ENCODE measurements around the gene METTL3.
A peak's percentile ranks its signal among the peaks of the same experiment; 100 is the strongest.

METTL3 gene

DNA sequence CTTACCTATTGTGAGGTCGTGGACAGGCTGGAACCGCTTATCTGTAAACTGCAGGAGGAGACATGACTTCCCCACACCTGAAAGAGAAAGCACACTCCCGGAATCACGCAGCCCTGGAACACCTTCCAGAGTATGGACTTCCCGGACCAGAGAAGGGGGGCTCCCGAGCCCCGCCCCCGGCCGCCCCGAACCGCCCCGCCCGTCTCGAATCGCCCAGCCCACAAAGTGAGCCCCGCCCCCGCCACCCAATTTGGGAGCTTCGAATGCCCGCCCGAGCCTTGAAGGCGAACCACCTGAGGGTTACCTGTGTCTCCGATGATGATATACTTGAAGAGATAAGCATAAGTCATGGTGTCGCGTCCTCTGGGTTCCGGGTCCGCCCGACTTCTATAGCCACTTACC is 34.6 kb downstream of the METTL3 start:
- DNase-seq (ENCODE audit: low spot score): no peak

DNA sequence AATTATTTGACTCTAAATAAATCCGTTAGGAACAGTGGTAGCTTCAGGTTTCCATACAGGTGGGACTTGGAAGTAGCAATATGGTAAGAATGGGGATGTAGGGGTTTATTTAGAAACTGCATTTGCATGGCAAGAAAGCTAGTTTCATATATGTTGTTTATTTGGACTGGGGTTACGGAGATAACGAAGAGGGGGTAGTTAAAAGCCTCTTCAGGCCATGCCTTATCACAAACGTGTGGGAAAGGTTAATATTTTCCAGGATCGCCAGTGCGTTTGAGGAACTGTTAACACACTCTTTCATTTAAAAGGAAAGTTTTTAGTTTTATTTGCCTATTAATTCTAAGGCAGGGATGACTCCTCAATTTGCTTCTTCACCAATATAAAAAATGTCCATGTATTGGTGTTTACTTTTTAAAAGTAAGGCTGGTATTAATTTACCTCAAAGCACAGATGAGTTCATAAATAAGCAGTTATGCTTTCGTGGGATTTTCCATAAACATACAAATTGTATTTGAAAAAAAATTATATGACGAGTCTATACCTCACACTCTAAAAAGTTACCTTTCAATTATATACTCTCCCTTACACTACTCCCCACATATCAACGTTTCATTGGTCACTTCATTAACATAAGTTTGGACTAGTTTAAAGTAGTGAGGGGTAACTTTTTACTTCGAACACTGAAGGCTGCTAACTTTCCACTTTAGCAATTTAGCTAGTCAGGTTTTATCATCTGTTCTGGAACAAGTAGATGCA is 35.2 kb downstream of the METTL3 start:
- DNase-seq (ENCODE audit: low spot score): no peak

DNA sequence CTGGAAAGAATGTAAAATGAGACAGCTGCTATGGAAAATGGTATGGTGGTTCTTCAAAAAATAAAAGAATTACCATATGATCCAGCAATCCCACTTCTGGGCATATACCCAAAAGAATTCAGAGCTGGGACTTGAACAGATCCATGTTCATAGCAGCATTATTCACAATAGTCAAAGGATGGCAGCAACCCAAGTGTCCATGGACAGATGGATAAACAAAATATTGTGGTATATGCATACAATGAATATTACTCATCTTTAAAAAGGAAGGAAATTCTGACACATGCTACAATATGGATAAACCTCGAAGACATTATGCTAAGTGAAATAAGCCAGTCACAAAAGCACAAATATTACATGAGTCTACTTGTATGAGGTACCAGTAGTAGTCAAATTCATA is 43.5 kb downstream of the METTL3 start:
- no peak for DNase-seq (ENCODE audit: low spot score)

DNA sequence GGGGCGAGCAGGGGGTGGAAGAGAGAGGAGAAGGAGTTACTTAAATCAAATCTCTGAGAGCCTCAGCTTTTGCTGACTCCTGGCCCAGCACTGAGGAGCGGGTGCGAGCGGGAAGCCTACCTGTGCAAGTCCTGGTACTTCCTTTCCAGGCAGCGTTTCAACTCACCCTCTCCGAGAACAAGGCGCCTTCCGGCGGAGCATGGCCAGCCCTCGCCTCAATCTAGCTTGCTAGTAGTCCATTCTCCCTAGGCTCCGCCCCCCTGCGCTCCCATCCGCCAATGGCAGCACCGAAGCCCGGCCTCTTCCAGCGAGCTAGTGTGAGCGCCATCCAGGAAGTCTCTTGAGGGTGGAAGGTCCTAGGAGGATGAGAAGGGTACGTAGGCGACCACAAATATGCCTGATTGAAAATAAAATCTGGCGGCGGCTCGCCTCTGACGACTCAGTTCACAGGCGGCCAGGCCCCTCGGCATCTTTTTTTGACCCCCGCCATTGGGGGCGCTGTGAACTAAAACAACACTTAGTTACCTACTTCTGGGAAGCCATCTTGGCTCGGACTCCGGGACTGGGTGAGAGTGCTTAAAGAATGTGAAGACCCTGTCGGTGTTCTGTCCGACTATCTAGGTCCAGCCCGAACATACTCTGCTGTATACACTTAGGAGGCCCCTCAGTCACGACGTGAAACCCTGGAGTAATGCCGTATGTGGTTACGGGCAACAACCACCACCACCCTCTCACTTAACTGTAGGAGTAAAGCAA is 55.0 kb downstream of the METTL3 start, which contains the start of gene CHD8:
Gene CHD8, minus strand, starts transcription at position 212 of the 756 bp plus-strand sequence. CDS start 24,480 bp downstream, outside the sequence.
- peak; percentile 100 for DNase-seq (ENCODE audit: low spot score)

DNA sequence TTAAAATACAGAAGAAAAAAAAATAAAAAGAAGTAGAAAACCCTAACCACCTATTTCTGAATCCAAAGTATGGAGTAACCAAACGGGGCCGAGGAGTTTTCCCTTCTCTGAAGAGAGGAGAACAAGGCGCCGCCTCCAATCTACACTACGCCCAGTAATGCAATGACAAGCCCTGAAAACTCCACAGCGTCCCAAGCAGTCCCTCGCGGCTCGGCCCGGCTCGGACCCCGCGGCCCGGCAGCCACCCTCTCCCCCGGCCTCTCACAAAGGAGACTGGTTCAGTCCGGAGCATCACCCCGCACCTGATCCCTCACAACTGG is 55.6 kb downstream of the METTL3 start:
- DNase-seq (ENCODE audit: low spot score): peak; percentile 47

DNA sequence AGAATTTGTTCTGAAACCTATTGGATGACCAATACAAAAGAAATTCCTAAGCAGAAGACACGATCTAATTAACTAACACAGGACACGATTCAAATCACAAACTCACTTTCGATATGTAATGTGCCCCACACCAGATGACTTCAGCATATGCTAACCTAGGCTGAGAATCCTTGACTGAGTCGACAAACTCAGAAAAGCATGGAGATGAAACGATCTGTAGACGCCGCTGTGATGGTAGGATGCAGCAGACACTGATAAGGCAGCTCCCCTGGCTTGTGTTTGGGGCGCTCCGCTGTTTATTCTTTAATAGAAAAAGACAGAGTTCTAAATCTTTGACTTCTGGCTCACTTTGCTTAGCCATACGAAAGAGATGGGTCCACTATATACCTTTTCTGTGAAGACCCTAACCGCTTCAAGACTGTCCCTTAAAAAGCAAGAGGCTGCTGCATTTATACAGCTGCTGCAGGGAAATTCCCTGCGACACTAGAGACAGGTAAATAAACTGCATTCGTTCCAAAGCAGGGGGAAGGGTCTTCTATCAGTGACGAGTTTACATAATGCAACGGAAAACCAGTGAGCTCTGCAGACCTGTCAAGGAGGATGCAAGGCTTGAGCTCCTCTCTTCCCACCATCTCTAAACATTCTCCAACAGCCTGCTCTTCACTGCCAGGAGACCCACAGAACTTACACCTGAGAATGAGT is 56.1 kb downstream of the METTL3 start:
- no peak for DNase-seq (ENCODE audit: low spot score)

DNA sequence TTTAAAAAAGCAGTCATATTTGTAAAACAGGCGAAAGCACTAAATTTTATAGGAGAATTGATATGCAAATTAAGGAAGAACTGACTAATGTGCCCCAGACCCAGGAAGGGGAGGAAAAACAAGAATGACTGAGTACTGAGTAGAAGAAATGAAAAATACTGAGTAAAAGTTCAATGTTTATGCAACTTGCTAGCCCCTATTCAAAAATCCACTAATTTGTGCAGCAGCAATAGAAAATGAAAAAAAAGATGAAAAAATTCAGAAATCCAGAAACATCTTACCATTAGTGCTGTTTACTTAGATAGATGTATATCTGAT is 61.3 kb downstream of the METTL3 start:
- no peak for DNase-seq (ENCODE audit: low spot score)

Measured in hematopoietic multipotent progenitor cell treated with erythropoietin and hydrocortisone succinate and interleukin-3 and kit ligand, for 15 days (in vitro differentiated cells).